ENCODE measurements around the gene CCNB1. TPM values are rescaled to one million over a fixed set of nuclear protein-coding genes. Genes with fewer than 3 reads are reported as not detected.
"Not testable (repeated sequence)": the region's sequence is repeated elsewhere in the genome, so short reads cannot be mapped to it uniquely, and the experiment has no call there.

CCNB1 gene
- polyA plus RNA-seq, 2 donors: 28.1 to 59.1 TPM

DNA sequence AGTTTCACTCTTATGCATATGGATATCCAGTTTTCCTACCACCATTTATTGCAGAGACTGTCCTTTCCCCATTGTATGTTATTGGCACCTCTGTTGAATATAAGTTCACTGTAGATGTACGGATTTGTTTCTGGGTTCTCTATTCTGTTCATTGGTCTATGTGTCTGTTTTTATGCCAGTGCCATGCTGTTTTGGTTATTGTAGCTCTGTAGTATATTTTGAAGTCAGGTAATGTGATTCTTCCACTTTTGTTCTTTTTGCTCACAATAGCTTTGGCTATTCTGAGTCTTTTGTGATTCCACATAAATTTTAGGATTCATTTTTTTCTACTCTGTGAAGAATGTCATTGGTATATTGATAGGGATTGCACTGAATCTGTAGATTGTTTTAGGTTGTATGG, 26.1 kb upstream of the CCNB1 start:
- H3K27ac ChIP-seq (ENCODE audit: low read depth in 2 of 2, low read length in 1 of 2): no peak overlapping the region
- H3K4me3 ChIP-seq (ENCODE audit: low read depth in 1 of 2, low read length in 2 of 2): no peak overlapping the region
- H3K9me3 ChIP-seq (ENCODE audit: control insufficient read depth in 2 of 2, insufficient read depth in 1 of 2, low read depth in 1 of 2, low read length in 1 of 2): no peaks in the 10 kb centered on the region
- 82 to 100% methylated on average over 1 of the region's 1 CpG for whole genome bisulfite sequencing, 2 donors
- no peaks in the 10 kb centered on the region for H3K36me3 ChIP-seq (ENCODE audit: control insufficient read depth in 2 of 2, insufficient read depth in 2 of 2, low read length in 1 of 2)
- H3K4me1 ChIP-seq (ENCODE audit: control insufficient read depth in 2 of 2, insufficient read depth in 2 of 2, low read length in 1 of 2): no peaks in the 10 kb centered on the region
- no peaks in the 10 kb centered on the region for H3K27me3 ChIP-seq (ENCODE audit: control insufficient read depth in 1 of 2, insufficient read depth in 2 of 2, low read length in 2 of 2)

DNA sequence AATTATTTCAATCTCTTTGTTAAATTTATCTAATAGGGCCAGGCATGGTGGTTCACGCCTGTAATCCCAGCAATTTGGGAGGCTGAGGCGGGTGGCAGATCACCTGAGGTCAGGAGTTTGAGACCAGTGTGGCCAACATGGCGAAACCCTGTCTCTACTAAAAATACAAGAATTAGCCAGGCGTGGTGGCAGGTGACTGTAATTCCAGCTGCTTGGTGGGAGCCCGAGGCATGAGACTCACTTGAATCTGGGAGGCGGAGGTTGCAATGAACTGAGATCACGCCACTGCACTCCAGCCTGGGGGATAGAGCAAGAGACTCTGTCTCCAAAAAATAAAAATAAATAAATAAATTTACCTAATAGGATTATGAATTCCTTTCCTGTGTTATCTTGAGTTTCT, 18.4 kb upstream of the CCNB1 start:
- H3K27ac ChIP-seq (ENCODE audit: low read depth in 2 of 2, low read length in 1 of 2); H3K27me3 ChIP-seq (ENCODE audit: control insufficient read depth in 1 of 2, insufficient read depth in 2 of 2, low read length in 2 of 2); H3K4me1 ChIP-seq (ENCODE audit: control insufficient read depth in 2 of 2, insufficient read depth in 2 of 2, low read length in 1 of 2); H3K4me3 ChIP-seq (ENCODE audit: low read depth in 1 of 2, low read length in 2 of 2); H3K9me3 ChIP-seq (ENCODE audit: control insufficient read depth in 2 of 2, insufficient read depth in 1 of 2, low read depth in 1 of 2, low read length in 1 of 2); H3K36me3 ChIP-seq (ENCODE audit: control insufficient read depth in 2 of 2, insufficient read depth in 2 of 2, low read length in 1 of 2): not testable (repeated sequence)
- WGBS, 2 donors: 92 to 94% methylated on average over 7 of the region's 7 CpGs

DNA sequence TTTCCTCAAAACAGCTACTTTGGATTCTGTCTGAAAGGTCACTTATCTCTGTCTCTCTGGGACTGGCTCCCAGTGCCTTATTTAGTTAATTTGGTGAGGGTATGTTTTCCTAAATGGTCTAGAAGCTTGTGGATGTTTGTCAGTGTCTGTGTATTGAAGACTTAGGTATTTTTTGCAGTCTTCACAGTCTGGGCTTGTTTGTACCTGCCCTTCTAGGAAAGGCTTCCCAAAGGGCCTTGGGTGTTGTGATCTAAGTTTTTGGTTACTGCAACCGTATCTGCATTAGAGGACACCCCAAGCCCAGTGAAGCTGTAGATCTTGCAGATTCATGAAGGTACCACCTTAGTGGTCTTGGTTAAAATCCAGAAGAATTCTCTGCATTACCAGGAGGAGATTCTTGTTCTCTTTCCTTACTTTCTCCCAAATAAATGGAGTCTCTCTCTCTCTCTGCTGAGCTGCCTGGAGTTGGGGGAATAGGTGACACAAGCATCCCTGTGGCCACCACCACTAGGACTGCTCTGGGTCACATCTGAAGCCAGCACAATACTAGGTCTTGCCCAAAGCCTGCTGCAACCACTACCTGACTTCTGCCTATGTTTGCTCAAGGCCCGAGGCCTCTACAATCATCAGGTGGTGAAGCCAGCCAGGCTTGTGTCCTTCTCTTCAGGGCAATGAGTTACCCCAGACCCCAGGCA, 17.8 kb upstream of the CCNB1 start:
- no peaks in the 10 kb centered on the region for H3K4me1 ChIP-seq (ENCODE audit: control insufficient read depth in 2 of 2, insufficient read depth in 2 of 2, low read length in 1 of 2)
- no peaks in the 10 kb centered on the region for H3K27me3 ChIP-seq (ENCODE audit: control insufficient read depth in 1 of 2, insufficient read depth in 2 of 2, low read length in 2 of 2)
- no peak overlapping the region for H3K27ac ChIP-seq (ENCODE audit: low read depth in 2 of 2, low read length in 1 of 2)
- 70 to 77% methylated on average over 2 of the region's 2 CpGs for WGBS, 2 donors
- no peaks in the 10 kb centered on the region for H3K9me3 ChIP-seq (ENCODE audit: control insufficient read depth in 2 of 2, insufficient read depth in 1 of 2, low read depth in 1 of 2, low read length in 1 of 2)
- no peaks in the 10 kb centered on the region for H3K36me3 ChIP-seq (ENCODE audit: control insufficient read depth in 2 of 2, insufficient read depth in 2 of 2, low read length in 1 of 2)
- H3K4me3 ChIP-seq (ENCODE audit: low read depth in 1 of 2, low read length in 2 of 2): no peak overlapping the region

DNA sequence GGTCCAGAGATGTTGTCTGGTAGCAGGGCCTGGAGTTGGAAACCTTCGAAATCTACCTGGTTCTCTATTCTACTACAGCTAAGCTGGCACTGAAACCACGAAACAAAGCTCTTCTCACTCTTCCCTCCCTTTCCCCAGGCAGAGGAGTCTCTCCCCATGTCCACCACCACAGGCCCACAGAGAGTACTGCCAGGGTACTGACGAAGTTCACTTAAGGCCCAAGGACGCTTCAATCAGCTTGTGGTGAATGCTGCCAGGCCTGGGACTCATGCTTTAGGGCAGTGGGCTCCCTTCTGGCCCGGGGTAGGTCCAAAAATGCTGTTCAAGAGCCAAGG, 17.3 kb upstream of the CCNB1 start:
- Histone ChIP-seq H3K27ac (ENCODE audit: low read depth in 2 of 2, low read length in 1 of 2) (no peak overlapping the region), H3K27me3 (ENCODE audit: control insufficient read depth in 1 of 2, insufficient read depth in 2 of 2, low read length in 2 of 2) (no peaks in the 10 kb centered on the region), H3K4me3 (ENCODE audit: low read depth in 1 of 2, low read length in 2 of 2) (no peak overlapping the region), H3K36me3 (ENCODE audit: control insufficient read depth in 2 of 2, insufficient read depth in 2 of 2, low read length in 1 of 2) (no peaks in the 10 kb centered on the region), H3K9me3 (ENCODE audit: control insufficient read depth in 2 of 2, insufficient read depth in 1 of 2, low read depth in 1 of 2, low read length in 1 of 2) (no peaks in the 10 kb centered on the region), H3K4me1 (ENCODE audit: control insufficient read depth in 2 of 2, insufficient read depth in 2 of 2, low read length in 1 of 2) (no peaks in the 10 kb centered on the region)
- WGBS, 2 donors: 92% methylated on average over 5 of the region's 5 CpGs

DNA sequence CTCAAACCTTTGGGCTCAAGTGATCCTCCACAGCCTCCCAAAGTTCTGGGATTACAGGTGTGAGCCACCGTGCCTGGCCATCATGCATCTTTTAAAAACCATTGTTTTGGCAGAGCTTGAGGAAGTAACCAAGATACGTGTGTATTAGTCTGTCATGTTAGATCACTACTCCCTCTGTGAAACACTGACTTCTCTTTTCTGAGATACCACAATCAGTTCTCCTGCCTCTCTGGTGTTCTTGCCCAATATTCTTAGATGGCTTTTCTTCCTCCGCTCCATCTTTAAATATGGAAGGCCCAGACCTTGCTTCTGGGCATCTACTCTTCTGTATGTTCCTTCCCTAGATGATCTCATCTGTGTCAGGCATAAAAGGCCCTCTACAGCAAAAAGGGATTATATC, 14.2 kb upstream of the CCNB1 start:
- Histone ChIP-seq H3K36me3 (ENCODE audit: control insufficient read depth in 2 of 2, insufficient read depth in 2 of 2, low read length in 1 of 2) (no peaks in the 10 kb centered on the region), H3K4me3 (ENCODE audit: low read depth in 1 of 2, low read length in 2 of 2) (no peak overlapping the region), H3K27ac (ENCODE audit: low read depth in 2 of 2, low read length in 1 of 2) (no peak overlapping the region), H3K27me3 (ENCODE audit: control insufficient read depth in 1 of 2, insufficient read depth in 2 of 2, low read length in 2 of 2) (no peaks in the 10 kb centered on the region), H3K9me3 (ENCODE audit: control insufficient read depth in 2 of 2, insufficient read depth in 1 of 2, low read depth in 1 of 2, low read length in 1 of 2) (no peaks in the 10 kb centered on the region), H3K4me1 (ENCODE audit: control insufficient read depth in 2 of 2, insufficient read depth in 2 of 2, low read length in 1 of 2) (no peaks in the 10 kb centered on the region)
- 74 to 80% methylated on average over 3 of the region's 3 CpGs for WGBS, 2 donors

DNA sequence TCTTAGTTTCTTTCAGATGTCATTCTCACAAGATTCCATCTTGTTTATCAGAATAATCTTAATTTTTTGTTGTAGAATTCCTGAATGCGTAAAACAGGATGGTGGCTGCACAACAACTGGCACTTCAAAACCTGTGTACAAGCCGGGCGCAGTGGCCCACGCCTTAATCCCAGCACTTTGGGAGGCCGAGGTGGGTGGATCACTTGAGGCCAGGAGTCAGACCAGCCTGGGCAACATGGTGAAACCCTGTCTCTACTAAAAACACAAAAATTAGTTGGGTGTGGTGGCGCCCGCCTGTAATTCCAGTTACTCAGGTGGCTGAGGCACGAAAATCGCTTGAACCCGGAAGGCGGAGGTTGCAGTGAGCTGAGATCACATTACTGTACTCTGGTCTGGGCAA, 10.5 kb upstream of the CCNB1 start:
- no peak overlapping the region for H3K4me3 ChIP-seq (ENCODE audit: low read depth in 1 of 2, low read length in 2 of 2)
- 89 to 95% methylated on average over 11 of the region's 11 CpGs for WGBS, 2 donors

DNA sequence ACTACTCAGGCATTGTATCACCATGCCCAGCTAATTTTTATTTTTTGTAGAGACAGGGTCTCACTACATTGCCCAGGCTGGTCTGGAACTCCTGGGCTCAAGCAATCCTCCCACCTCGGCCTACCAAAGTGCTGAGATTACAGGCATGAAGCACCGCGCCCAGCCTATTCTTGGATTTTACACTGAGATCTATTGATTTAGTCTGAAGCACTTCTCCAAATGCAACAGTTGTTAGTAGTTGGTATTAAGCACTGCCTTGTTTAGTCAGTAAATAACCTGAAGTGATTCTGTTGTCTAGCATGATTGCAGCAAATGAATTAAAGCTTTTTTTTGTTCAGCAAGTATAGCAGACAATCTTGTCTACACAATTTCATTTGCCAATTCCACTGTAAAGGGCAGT, 8.9 kb upstream of the CCNB1 start:
- Histone ChIP-seq H3K4me1 (ENCODE audit: control insufficient read depth in 2 of 2, insufficient read depth in 2 of 2, low read length in 1 of 2) (no peaks in the 10 kb centered on the region), H3K36me3 (ENCODE audit: control insufficient read depth in 2 of 2, insufficient read depth in 2 of 2, low read length in 1 of 2) (no peaks in the 10 kb centered on the region), H3K27ac (ENCODE audit: low read depth in 2 of 2, low read length in 1 of 2) (no peak overlapping the region), H3K9me3 (ENCODE audit: control insufficient read depth in 2 of 2, insufficient read depth in 1 of 2, low read depth in 1 of 2, low read length in 1 of 2) (no peaks in the 10 kb centered on the region), H3K27me3 (ENCODE audit: control insufficient read depth in 1 of 2, insufficient read depth in 2 of 2, low read length in 2 of 2) (no peaks in the 10 kb centered on the region), H3K4me3 (ENCODE audit: low read depth in 1 of 2, low read length in 2 of 2) (no peak overlapping the region)
- 91 to 95% methylated on average over 3 of the region's 3 CpGs for WGBS, 2 donors

More for the DNA sequence above, 10.5 kb upstream of the CCNB1 start:
- Histone ChIP-seq H3K36me3 (ENCODE audit: control insufficient read depth in 2 of 2, insufficient read depth in 2 of 2, low read length in 1 of 2) (no peaks in the 10 kb centered on the region), H3K27ac (ENCODE audit: low read depth in 2 of 2, low read length in 1 of 2) (no peak overlapping the region), H3K9me3 (ENCODE audit: control insufficient read depth in 2 of 2, insufficient read depth in 1 of 2, low read depth in 1 of 2, low read length in 1 of 2) (no peaks in the 10 kb centered on the region), H3K4me1 (ENCODE audit: control insufficient read depth in 2 of 2, insufficient read depth in 2 of 2, low read length in 1 of 2) (no peaks in the 10 kb centered on the region), H3K27me3 (ENCODE audit: control insufficient read depth in 1 of 2, insufficient read depth in 2 of 2, low read length in 2 of 2) (no peaks in the 10 kb centered on the region)

DNA sequence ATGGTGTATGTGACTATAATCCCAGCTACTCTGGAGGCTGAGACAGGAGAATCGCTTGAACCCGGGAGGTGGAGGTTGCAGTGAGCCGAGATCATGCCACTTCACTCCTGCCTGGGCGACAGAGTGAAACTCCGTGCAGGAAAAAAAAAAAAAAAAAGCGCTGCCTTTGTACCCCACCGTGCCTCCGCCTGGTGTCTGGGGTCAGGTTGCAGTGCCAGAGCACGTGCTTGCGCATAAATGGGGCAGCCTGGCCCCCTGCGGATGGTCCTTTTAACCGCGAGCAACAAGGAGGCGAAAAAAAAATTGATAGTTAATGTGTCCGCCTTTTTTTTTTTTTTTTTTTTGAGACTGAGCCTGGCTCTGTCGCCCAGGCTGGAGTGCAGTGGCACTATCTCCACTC, 6.3 kb upstream of the CCNB1 start:
- Histone ChIP-seq H3K27me3 (ENCODE audit: control insufficient read depth in 1 of 2, insufficient read depth in 2 of 2, low read length in 2 of 2) (no peaks in the 10 kb centered on the region), H3K4me1 (ENCODE audit: control insufficient read depth in 2 of 2, insufficient read depth in 2 of 2, low read length in 1 of 2) (no peaks in the 10 kb centered on the region), H3K36me3 (ENCODE audit: control insufficient read depth in 2 of 2, insufficient read depth in 2 of 2, low read length in 1 of 2) (no peaks in the 10 kb centered on the region), H3K9me3 (ENCODE audit: control insufficient read depth in 2 of 2, insufficient read depth in 1 of 2, low read depth in 1 of 2, low read length in 1 of 2) (no peaks in the 10 kb centered on the region), H3K27ac (ENCODE audit: low read depth in 2 of 2, low read length in 1 of 2) (no peak overlapping the region), H3K4me3 (ENCODE audit: low read depth in 1 of 2, low read length in 2 of 2) (no peak overlapping the region)
- WGBS, 2 donors: 92 to 95% methylated on average over 15 to 16 of the region's 16 CpGs

DNA sequence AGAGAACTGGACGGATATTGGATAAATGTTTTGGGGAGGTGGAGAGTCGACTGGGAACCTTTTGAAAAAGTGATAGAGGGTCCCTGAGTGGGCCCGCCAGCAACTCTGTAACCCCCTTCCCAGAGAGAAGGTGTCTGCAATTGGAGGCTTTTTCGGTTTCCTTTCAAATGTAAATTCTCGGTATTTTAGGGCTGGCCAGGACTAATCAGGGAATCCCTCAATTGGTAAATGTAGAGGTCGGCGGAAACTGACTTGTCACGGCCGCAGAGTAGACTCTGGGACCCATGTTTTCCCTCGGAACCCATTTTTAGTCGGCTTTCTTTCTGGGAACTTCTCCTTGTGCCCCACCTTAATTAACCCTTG, 524 bp downstream of the CCNB1 start:
- H3K27me3 ChIP-seq (ENCODE audit: control insufficient read depth in 1 of 2, insufficient read depth in 2 of 2, low read length in 2 of 2): no peaks in the 10 kb centered on the region
- peak overlapping the region in 1 of 2 donors; percentile 56 for H3K27ac ChIP-seq (ENCODE audit: low read depth in 2 of 2, low read length in 1 of 2)
- no peaks in the 10 kb centered on the region for H3K36me3 ChIP-seq (ENCODE audit: control insufficient read depth in 2 of 2, insufficient read depth in 2 of 2, low read length in 1 of 2)
- WGBS, 2 donors: 0% methylated on average over 11 of the region's 11 CpGs
- H3K4me3 ChIP-seq (ENCODE audit: low read depth in 1 of 2, low read length in 2 of 2): peak overlapping the region; percentile 77 to 90
- no peaks in the 10 kb centered on the region for H3K4me1 ChIP-seq (ENCODE audit: control insufficient read depth in 2 of 2, insufficient read depth in 2 of 2, low read length in 1 of 2)
- no peaks in the 10 kb centered on the region for H3K9me3 ChIP-seq (ENCODE audit: control insufficient read depth in 2 of 2, insufficient read depth in 1 of 2, low read depth in 1 of 2, low read length in 1 of 2)

DNA sequence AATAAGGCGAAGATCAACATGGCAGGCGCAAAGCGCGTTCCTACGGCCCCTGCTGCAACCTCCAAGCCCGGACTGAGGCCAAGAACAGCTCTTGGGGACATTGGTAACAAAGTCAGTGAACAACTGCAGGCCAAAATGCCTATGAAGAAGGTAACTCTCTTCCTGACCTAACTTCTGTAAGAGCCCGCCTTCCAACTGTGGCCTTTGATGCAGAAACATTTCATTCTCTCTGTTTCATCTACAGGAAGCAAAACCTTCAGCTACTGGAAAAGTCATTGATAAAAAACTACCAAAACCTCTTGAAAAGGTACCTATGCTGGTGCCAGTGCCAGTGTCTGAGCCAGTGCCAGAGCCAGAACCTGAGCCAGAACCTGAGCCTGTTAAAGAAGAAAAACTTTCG, 979 bp downstream of the CCNB1 start:
- Histone ChIP-seq H3K27me3 (ENCODE audit: control insufficient read depth in 1 of 2, insufficient read depth in 2 of 2, low read length in 2 of 2) (no peaks in the 10 kb centered on the region), H3K36me3 (ENCODE audit: control insufficient read depth in 2 of 2, insufficient read depth in 2 of 2, low read length in 1 of 2) (peaks cover 0 to under 1% of the 10 kb centered on the region in 2 donors), H3K27ac (ENCODE audit: low read depth in 2 of 2, low read length in 1 of 2) (no peak overlapping the region), H3K9me3 (ENCODE audit: control insufficient read depth in 2 of 2, insufficient read depth in 1 of 2, low read depth in 1 of 2, low read length in 1 of 2) (no peaks in the 10 kb centered on the region), H3K4me3 (ENCODE audit: low read depth in 1 of 2, low read length in 2 of 2) (peak overlapping the region in 1 of 2 donors; percentile 90), H3K4me1 (ENCODE audit: control insufficient read depth in 2 of 2, insufficient read depth in 2 of 2, low read length in 1 of 2) (no peaks in the 10 kb centered on the region)
- WGBS, 2 donors: 35 to 45% methylated on average over 8 of the region's 8 CpGs

All from esophagus (tissue), 2 donors.